ENCODE data around the gene TTR. TPM values are rescaled to one million over a fixed set of nuclear protein-coding genes. Genes with fewer than 3 reads are reported as not detected.

TTR gene
- total RNA-seq, 8 experiments from 2014 or later: 0.16 to 1.8 (median 0.94) TPM; not detected in 3

DNA sequence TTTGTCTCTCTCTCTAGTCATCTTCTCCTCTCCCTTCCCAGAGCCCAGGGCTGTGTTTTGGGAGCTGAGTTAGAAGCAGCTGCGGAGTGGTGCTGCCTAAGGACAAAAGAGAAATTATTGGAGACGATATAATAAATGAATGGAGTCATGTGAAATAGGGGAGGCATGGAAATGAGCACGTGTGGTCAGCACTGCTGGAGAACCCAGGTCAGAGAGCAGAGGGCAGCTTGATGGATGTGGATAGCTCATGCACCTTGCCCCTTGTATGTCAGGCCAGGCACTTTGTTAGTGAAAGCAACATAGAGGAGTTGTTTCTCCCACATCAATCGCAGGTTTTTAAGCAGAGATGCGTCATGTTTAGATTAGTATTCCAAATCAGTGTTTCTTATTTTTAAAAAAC, 15.7 kb downstream of the TTR start:
- ATAC-seq (replicated peaks in 6 of 8): no peak
- in situ Hi-C loops (cut with MboI; ENCODE audit: low pct_unique_long_range_greater_than_20kb in 2 of 9, low sequenced_read_pairs in 9 of 9, unreplicated experiment in 9 of 9): no loop called here
- Histone ChIP-seq H3K4me1 (replicated peaks in 1 of 2) (peaks cover 23 to 36% of the 10 kb centered on the region in 2 donors), H3K4me3 (no peak overlapping the region), H3K27ac (no peak overlapping the region)
- WGBS, 10 experiments: 0 to 60% (median 39%) methylated on average over 1 to 5 of the region's 5 CpGs

DNA sequence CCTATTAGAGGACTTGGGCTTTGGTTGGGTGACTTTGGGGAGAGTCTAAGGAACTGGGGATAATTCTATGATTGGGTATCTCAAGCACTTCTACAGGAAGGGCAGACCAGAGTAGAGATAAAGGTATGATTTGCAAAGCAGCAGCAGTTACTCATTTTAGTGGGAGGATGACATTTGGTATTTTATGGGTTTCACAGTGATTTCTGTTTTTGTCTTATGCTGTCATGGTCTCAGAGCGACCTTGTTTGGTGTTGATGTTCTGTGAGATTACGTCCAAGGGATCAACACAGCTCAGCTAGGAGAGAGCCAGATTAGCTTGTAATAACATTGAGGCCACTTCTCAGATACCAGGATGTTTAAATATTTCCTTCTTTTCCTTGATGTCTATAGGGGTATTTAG, 18.2 kb downstream of the TTR start:
- Histone ChIP-seq H3K27ac (peak overlapping the region in 1 of 2 donors; percentile 3), H3K4me3 (no peak overlapping the region), H3K4me1 (replicated peaks in 1 of 2) (peaks cover 23 to 36% of the 10 kb centered on the region in 2 donors)
- ATAC-seq (replicated peaks in 6 of 8): no peak
- in situ Hi-C loops (cut with MboI; ENCODE audit: low pct_unique_long_range_greater_than_20kb in 2 of 9, low sequenced_read_pairs in 9 of 9, unreplicated experiment in 9 of 9): no loop called here
- WGBS, 10 experiments: 20 to 100% (median 100%) methylated on average over 1 to 2 of the region's 2 CpGs; no CpG with 5 or more reads in 3 of the 10 experiments

DNA sequence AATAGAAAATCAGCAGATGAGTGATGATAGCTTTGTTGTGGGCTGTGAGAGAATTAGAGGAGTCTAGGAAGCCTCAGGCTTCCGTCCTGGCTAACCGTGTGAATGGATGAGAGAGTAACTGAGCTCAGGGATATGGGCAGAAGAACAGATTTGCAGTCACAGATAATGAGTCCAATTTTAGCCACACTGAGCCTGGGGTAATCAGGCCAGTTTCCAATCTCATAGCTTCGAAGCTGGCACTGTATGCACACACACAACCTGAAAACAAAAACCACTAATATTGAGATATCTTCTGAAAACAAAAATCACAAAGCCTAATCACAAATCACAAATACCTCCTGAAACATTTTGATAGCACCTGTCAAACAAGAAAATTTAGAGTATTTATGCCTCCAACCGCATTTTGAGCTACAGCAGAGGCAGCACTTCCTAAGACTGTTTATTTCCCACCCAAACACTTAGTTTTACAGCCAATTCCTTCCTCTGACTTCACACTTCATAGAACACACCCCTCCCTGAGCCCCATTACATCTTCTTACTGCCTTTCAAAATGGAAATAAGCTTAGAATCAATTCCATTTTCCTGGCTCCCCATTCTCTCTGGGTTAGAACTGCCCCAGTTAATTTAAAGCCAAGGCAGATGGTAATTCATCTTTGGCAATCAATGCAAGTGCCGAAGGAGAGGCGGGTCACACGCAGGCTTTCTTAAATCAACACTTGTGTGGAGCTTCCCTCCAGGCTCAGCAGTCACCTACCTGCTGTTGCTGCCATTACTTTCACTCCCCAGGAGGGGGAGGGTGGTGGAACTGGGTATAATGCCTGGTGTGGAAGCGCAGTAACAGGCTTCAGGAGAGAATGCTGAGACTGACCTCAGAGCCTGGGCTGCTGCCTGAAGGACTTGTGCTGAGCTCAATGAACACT, 18.9 kb downstream of the TTR start:
- 0 to 60% (median 19%) methylated on average over 1 to 7 of the region's 8 CpGs; no CpG with 5 or more reads in 1 of the 10 experiments for WGBS, 10 experiments
- H3K27ac ChIP-seq: peak overlapping the region in 1 of 2 donors; percentile 8
- ATAC-seq (replicated peaks in 6 of 8): peak; percentile 20 to 97 (median 92)

DNA sequence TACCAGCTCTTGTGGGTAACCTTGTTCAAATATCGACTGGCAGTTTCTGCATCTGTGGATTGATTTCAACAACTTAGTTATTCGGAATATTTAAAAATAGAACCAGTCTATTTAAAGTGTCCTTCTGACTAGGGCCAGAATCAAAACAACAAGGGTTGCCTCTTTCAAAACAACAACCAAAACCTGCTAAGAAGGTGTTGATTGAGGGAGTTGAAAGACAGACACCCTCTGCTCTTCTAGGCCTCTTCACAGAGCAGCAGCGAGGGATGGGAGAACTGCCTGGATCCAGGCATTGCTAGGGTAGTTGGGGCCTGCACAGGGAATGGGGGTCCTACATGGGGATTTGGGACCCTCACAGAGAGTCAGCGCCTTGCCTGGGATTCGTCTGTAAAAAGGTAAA, 19.8 kb downstream of the TTR start:
- peak in 1 of 8 experiments; percentile 4 for ATAC-seq (replicated peaks in 6 of 8)
- Histone ChIP-seq H3K27ac (no peak overlapping the region), H3K4me3 (no peak overlapping the region), H3K4me1 (replicated peaks in 1 of 2) (peaks cover 23 to 30% of the 10 kb centered on the region in 2 donors)
- WGBS, 10 experiments: 39 to 100% (median 83%) methylated on average over 1 to 5 of the region's 5 CpGs; no CpG with 5 or more reads in 1 of the 10 experiments
- in situ Hi-C loops (cut with MboI; ENCODE audit: low pct_unique_long_range_greater_than_20kb in 2 of 9, low sequenced_read_pairs in 9 of 9, unreplicated experiment in 9 of 9): no loop called here

More for the DNA sequence above, 18.9 kb downstream of the TTR start:
- in situ Hi-C loops (cut with MboI; ENCODE audit: low pct_unique_long_range_greater_than_20kb in 2 of 9, low sequenced_read_pairs in 9 of 9, unreplicated experiment in 9 of 9): no loop called here
- Histone ChIP-seq H3K4me1 (replicated peaks in 1 of 2) (peaks cover 23 to 36% of the 10 kb centered on the region in 2 donors), H3K4me3 (no peak overlapping the region)

DNA sequence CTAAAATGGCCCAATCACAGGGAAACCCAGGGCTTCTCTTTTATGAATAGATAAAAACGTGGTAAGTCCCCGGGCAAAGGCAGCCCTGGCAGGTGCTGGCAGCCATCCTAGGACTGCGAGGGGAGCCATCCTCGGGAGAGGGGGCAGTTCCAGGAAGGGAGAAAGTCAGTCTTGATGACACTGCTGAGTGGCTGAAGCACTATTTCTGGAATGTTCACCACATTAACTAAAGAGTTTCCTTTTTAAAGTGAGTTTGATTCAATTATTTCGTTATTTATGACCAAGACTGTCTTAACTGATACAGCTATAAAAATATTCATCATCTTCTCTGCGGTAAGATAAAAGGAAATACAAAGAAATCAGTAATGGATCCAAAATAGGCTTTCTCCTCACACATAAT, 20.4 kb downstream of the TTR start:
- no peak overlapping the region for H3K4me3 ChIP-seq
- 7 to 100% (median 80%) methylated on average over 1 to 6 of the region's 6 CpGs; no CpG with 5 or more reads in 1 of the 10 experiments for WGBS, 10 experiments
- H3K27ac ChIP-seq: no peak overlapping the region
- in situ Hi-C loops (cut with MboI; ENCODE audit: low pct_unique_long_range_greater_than_20kb in 2 of 9, low sequenced_read_pairs in 9 of 9, unreplicated experiment in 9 of 9): no loop called here
- H3K4me1 ChIP-seq (replicated peaks in 1 of 2): peaks cover 20 to 23% of the 10 kb centered on the region in 2 donors
- peak in 1 of 8 experiments; percentile 42 for ATAC-seq (replicated peaks in 6 of 8)

DNA sequence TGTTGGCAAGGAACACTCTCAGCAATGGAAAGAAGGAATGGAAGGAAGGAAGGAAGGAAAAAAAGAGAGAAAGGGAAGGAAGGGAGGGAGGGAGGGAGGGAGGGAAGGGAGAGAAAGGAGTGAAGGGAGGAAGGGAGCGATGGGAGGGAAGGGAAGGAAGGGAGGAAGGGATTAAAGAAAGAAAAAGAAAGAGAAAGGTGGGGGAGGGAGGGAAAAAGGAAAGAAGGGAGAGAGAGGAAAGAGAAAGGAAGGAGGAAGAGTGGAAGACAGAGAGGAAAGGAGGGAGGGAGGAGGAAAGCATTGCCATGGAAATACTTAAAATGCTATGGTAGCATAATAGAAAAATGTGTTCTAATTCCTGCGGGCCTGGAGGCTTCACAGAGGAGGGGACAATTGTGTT, 22.4 kb downstream of the TTR start:
- in situ Hi-C loops (cut with MboI; ENCODE audit: low pct_unique_long_range_greater_than_20kb in 2 of 9, low sequenced_read_pairs in 9 of 9, unreplicated experiment in 9 of 9): no loop called here
- H3K4me3 ChIP-seq: no peak overlapping the region
- 14 to 100% (median 72%) methylated on average over 1 to 2 of the region's 2 CpGs; no CpG with 5 or more reads in 3 of the 10 experiments for WGBS, 10 experiments
- no peak overlapping the region for H3K27ac ChIP-seq
- peaks cover 14 to 20% of the 10 kb centered on the region in 2 donors for H3K4me1 ChIP-seq (replicated peaks in 1 of 2)
- ATAC-seq (replicated peaks in 6 of 8): no peak

DNA sequence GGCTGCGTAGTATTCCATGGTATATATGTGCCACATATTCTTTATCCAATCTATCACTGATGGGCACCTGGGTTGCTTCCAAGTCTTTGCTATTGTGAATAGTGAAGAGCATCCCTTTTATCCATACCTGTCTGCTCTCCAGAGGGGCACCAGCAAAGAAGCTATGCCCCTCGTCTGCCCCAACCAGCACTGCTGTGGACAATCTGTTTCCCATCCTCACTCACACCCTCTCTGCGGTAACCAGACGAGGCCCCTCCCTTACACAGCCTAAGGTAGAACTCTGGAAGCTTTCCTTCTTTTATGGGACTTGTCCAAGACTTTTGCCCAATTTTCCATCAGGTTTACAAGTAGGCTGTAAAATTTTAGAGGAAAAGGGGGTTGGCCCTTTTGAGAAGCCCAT, 24.9 kb downstream of the TTR start:
- in situ Hi-C loops (cut with MboI; ENCODE audit: low pct_unique_long_range_greater_than_20kb in 2 of 9, low sequenced_read_pairs in 9 of 9, unreplicated experiment in 9 of 9): no loop called here

DNA sequence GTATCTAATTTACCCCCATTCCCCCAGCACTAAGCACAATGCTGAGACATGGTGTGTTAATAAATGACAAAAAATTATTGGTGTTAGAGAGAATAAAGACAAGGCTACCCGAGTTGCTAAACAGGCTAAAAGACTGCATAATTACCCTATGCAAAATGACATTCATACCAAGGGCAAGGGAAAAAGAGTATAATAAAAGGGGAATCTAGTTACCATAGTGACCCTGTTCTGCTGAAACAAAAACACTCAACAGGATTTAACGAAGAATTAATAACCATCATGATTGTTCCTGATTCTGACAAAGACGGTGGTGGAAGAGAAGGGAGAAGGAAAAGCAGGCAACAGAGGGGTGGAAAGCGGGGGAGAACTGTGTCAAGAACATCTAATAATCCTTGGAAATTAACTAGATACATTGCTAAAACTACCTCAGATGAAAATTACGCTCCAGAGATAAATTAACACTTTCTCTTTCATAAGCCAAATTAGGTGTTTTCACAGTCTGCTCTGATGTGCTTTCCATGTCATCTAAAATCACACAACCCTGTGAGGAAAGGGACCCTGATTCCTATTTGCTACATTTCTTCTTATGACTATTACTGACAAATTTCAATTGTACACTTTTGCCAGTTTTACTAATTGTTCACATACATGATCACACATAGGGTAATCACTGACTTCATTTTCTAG, 25.5 kb downstream of the TTR start:
- H3K4me3 ChIP-seq: no peak overlapping the region
- H3K4me1 ChIP-seq (replicated peaks in 1 of 2): no peaks in the 10 kb centered on the region
- H3K27ac ChIP-seq: no peak overlapping the region
- WGBS, 10 experiments: 18 to 95% (median 55%) methylated on average over 2 to 5 of the region's 5 CpGs
- peak in 3 of 8 experiments; percentile 17 to 89 (median 52) for ATAC-seq (replicated peaks in 6 of 8)
- in situ Hi-C loops (cut with MboI; ENCODE audit: low pct_unique_long_range_greater_than_20kb in 2 of 9, low sequenced_read_pairs in 9 of 9, unreplicated experiment in 9 of 9): no loop called here

More for the DNA sequence above, 24.9 kb downstream of the TTR start:
- peaks cover 2 to 3% of the 10 kb centered on the region in 2 donors for H3K4me1 ChIP-seq (replicated peaks in 1 of 2)
- H3K4me3 ChIP-seq: no peak overlapping the region
- no peak overlapping the region for H3K27ac ChIP-seq
- ATAC-seq (replicated peaks in 6 of 8): peak in 1 of 8 experiments; percentile 36
- WGBS, 10 experiments: 40 to 100% (median 96%) methylated on average over 1 to 4 of the region's 4 CpGs; no CpG with 5 or more reads in 5 of the 10 experiments

DNA sequence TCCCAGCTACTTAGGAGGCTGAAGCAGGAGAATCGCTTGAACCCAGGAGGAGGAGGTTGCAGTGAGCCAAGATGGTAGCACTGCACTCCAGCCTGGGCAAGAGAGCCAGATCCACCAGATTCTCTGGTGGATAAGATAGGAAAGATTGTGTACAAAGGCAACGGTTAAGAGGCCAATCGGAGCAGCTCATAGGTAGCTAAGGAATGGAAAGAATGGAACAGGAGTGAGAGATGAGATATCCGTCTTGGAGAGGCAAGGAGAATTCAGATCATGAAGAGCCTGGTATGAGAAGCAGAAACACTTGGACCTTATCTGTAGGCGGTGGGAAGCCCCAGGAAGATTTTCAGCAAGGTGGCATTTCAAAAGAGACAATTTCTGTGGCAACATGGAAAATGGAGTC, 27.1 kb downstream of the TTR start:
- H3K27ac ChIP-seq: no peak overlapping the region
- in situ Hi-C loops (cut with MboI; ENCODE audit: low pct_unique_long_range_greater_than_20kb in 2 of 9, low sequenced_read_pairs in 9 of 9, unreplicated experiment in 9 of 9): no loop called here
- WGBS, 10 experiments: 45 to 100% (median 86%) methylated on average over 1 to 5 of the region's 5 CpGs; no CpG with 5 or more reads in 1 of the 10 experiments
- no peak for ATAC-seq (replicated peaks in 6 of 8)
- H3K4me1 ChIP-seq (replicated peaks in 1 of 2): no peaks in the 10 kb centered on the region
- no peak overlapping the region for H3K4me3 ChIP-seq

DNA sequence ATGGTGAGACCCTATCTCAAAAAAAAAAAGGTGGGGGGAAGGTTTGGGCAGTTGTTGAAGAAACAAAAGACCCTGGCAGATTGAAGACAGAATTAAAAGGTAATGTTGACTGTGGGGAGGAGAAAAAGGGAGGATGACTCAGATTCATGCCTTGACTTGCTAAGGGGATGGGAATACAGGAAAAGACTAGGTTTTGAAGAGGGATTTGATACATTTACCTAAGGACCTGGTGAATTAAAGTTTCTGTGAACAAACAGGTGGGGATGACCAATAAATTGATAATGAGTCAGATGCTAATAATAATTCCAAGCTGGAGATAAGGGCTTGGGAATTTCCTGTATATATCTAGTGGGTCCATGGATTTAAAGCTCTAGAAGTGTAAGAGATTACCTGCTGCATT, 27.6 kb downstream of the TTR start:
- Histone ChIP-seq H3K4me1 (replicated peaks in 1 of 2) (no peaks in the 10 kb centered on the region), H3K27ac (no peak overlapping the region), H3K4me3 (no peak overlapping the region)
- no peak for ATAC-seq (replicated peaks in 6 of 8)
- in situ Hi-C loops (cut with MboI; ENCODE audit: low pct_unique_long_range_greater_than_20kb in 2 of 9, low sequenced_read_pairs in 9 of 9, unreplicated experiment in 9 of 9): no loop called here

DNA sequence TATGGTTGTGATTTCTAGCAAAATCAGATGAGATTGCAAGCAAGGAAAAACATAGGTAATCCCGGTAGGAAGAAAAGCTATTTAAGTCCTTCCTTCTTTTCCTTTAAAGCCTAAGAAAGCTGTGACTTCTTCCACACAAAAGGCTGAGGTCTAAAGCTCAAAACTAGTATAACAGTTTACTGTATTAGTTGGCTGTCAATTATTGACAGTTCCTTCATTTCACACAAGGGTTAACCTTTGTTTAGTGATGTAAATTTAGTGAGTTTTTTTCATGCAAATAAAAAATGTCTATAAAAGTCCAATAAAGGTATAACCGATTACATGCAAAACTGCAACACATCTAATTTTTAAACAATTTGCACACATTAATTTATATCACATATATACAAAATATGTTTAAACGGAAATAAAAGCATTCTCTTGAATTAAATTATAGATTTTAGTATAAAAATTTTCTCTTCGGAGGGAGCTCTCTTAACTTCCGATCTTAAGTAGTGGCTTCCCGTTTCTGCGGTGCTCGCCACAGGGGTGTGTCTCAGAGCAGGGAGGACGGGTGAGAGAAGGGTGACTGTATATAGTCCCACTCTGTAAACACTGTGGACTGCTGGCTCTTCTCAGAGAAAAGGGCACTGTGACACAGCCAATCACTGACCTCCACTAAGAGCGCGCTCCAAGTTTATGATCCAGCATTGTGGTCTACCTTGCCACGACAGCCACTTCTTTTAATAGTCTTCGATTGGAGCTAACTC, 33.4 kb downstream of the TTR start:
- WGBS, 10 experiments: 37 to 96% (median 85%) methylated on average over 1 to 11 of the region's 13 CpGs
- Histone ChIP-seq H3K4me1 (replicated peaks in 1 of 2) (no peaks in the 10 kb centered on the region), H3K4me3 (no peak overlapping the region), H3K27ac (no peak overlapping the region)
- ATAC-seq (replicated peaks in 6 of 8): no peak
- in situ Hi-C loops (cut with MboI; ENCODE audit: low pct_unique_long_range_greater_than_20kb in 2 of 9, low sequenced_read_pairs in 9 of 9, unreplicated experiment in 9 of 9): no loop called here

DNA sequence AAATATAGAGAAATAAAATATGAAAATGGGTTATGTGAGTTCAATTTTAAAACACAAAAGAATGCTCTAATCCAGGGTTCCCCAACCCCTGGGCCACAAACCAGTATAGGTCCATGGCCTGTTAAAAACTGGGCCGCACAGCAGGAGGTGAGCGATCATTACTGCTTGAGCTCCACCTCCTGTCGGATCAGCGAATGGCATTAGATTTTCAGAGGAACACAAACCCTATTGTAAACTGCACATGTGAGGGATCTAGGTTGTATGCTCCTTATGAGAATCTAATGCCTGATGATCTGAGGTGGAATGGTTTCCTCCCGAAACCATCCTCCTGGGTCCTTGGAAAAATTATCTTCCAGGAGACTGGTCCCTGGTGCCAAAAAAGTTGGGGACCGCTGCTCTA, 34.7 kb downstream of the TTR start:
- ATAC-seq (replicated peaks in 6 of 8): no peak
- no peak overlapping the region for H3K4me3 ChIP-seq
- H3K4me1 ChIP-seq (replicated peaks in 1 of 2): no peaks in the 10 kb centered on the region
- WGBS, 10 experiments: 70 to 100% (median 89%) methylated on average over 2 to 6 of the region's 6 CpGs; no CpG with 5 or more reads in 1 of the 10 experiments
- in situ Hi-C loops (cut with MboI; ENCODE audit: low pct_unique_long_range_greater_than_20kb in 2 of 9, low sequenced_read_pairs in 9 of 9, unreplicated experiment in 9 of 9): no loop called here
- H3K27ac ChIP-seq: no peak overlapping the region

DNA sequence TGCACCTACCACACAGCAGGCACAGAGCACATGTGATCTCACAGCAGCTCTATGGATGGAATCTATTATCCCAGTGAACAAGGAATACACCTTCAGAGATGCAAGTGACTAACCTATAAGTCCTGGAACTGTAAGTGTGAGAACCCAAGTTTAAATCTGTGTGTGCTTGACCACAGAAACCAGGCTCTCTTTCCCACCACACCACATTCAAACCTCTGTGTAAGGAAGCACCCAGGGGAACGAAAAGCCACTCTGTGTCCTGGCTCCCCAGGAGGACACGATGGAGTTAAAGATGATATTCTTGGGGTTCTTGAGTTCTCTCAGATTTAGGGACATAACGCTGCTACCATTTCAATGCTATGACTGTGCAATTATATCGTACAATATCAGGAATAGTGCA, 38.9 kb downstream of the TTR start:
- WGBS, 10 experiments: 53 to 100% (median 94%) methylated on average over 1 to 4 of the region's 4 CpGs; no CpG with 5 or more reads in 3 of the 10 experiments
- no peak overlapping the region for H3K27ac ChIP-seq
- ATAC-seq (replicated peaks in 6 of 8): no peak
- no peaks in the 10 kb centered on the region for H3K4me1 ChIP-seq (replicated peaks in 1 of 2)
- in situ Hi-C loops (cut with MboI; ENCODE audit: low pct_unique_long_range_greater_than_20kb in 2 of 9, low sequenced_read_pairs in 9 of 9, unreplicated experiment in 9 of 9): no loop called here
- no peak overlapping the region for H3K4me3 ChIP-seq
